ENCODE measurements around the gene STX1A.
A peak's percentile ranks its signal among the peaks of the same experiment; 100 is the strongest.

The STX1A gene

GRCh38 chr7:73758581-73759138 is 39.2 kb upstream of the STX1A start:
- Mint-ChIP-seq H3K27ac (no peak overlapping the region), H3K27me3 (ENCODE audit: low read depth, poor library complexity) (peaks cover 11% of the 10 kb centered on the region), H3K4me3 (no peak overlapping the region), H3K4me1 (peaks cover 21% of the 10 kb centered on the region), H3K9me3 (no peaks in the 10 kb centered on the region), H3K36me3 (ENCODE audit: low read depth) (no peaks in the 10 kb centered on the region)
- no peak for TF ChIP-seq CTCF (IDR thresholded peaks at IDR 0.05)
- DNase-seq: no peak

DNA sequence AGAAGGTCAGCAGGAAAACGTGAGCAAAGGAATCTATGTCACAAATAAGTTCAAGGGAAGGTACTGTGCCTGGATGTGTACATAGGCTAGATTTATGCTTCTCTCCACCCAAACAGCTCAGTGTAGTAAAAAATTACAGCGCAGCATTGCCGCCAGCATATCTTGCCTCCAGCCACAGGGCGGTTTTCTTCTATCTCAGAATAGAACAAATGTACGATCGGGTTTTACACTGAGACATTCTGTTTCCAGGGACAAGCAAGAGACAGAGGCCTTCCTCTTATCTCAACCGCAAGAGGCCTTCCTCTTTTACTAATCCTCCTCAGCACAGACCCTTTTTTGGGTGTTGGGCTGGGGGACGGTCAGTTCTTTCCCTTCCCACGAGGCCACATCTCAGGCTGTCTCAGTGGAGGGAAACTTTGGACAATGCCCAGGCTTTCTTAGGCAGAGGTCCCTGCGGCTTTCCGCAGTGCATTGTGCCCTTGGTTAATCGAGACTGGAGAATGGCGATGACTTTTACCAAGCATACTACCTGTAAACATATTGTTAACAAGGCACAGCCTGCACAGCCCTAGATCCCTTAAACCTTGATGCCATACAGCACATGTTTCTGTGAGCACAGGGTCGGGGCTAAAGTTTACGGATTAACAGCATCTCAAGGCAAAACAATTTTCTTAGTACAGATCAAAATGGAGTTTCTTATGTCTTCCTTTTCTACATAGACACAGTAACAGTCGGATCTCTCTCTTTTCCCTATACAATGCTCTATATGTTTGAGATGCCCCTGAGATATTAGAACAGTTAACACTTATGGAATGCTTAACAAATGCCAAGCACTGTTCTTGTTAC is 30.7 kb upstream of the STX1A start:
- Mint-ChIP-seq H3K4me3 (no peak overlapping the region), H3K27ac (peak overlapping the region; percentile 52)
- no peak for DNase-seq

DNA sequence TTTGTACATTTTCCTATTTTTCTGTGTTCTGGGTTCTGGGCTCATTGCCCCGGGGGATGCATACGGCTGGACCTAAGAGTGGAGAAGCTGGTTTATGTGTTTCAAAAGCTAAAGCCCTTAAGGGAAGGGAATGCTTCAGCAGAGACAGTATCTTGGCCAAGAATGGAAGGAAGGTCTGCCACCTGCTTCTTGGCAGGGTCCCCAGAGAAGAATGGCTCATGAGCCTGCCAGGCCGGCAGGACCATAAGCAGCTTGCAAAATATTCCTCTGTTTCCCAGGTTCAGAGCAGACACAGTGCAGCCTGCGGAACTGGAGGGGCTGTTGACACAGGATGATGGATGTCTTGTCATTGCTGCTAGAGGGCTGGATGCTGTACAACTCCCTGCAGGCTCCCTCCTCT is 26.9 kb upstream of the STX1A start:
- H3K4me3 Mint-ChIP-seq: no peak overlapping the region
- DNase-seq: no peak
- TF ChIP-seq CTCF (IDR thresholded peaks at IDR 0.05): no peak
- peak overlapping the region; percentile 14 for H3K27ac Mint-ChIP-seq
- peaks cover 33% of the 10 kb centered on the region for H3K27me3 Mint-ChIP-seq (ENCODE audit: low read depth, poor library complexity)
- peaks cover 37% of the 10 kb centered on the region for H3K4me1 Mint-ChIP-seq
- H3K36me3 Mint-ChIP-seq (ENCODE audit: low read depth): peaks cover 4% of the 10 kb centered on the region
- peaks cover 9% of the 10 kb centered on the region for H3K9me3 Mint-ChIP-seq

More for the DNA sequence above, 30.7 kb upstream of the STX1A start:
- TF ChIP-seq CTCF (IDR thresholded peaks at IDR 0.05): no peak
- peaks cover 4% of the 10 kb centered on the region for H3K36me3 Mint-ChIP-seq (ENCODE audit: low read depth)
- peaks cover 15% of the 10 kb centered on the region for H3K9me3 Mint-ChIP-seq
- peaks cover 8% of the 10 kb centered on the region for H3K4me1 Mint-ChIP-seq
- H3K27me3 Mint-ChIP-seq (ENCODE audit: low read depth, poor library complexity): peaks cover 25% of the 10 kb centered on the region

- H3K9me3 Mint-ChIP-seq: no peaks in the 10 kb centered on the region
- H3K4me3 Mint-ChIP-seq: peak overlapping the region; percentile 50
- DNase-seq: peak; percentile 89
- peak overlapping the region; percentile 92 for H3K27ac Mint-ChIP-seq
- peaks cover 21% of the 10 kb centered on the region for H3K27me3 Mint-ChIP-seq (ENCODE audit: low read depth, poor library complexity)
- no peaks in the 10 kb centered on the region for H3K36me3 Mint-ChIP-seq (ENCODE audit: low read depth)
- TF ChIP-seq CTCF (IDR thresholded peaks at IDR 0.05): no peak
- peaks cover 54% of the 10 kb centered on the region for H3K4me1 Mint-ChIP-seq
These were observed 23.5 kb upstream of the STX1A start for GRCh38 chr7:73742753-73743641.

DNA sequence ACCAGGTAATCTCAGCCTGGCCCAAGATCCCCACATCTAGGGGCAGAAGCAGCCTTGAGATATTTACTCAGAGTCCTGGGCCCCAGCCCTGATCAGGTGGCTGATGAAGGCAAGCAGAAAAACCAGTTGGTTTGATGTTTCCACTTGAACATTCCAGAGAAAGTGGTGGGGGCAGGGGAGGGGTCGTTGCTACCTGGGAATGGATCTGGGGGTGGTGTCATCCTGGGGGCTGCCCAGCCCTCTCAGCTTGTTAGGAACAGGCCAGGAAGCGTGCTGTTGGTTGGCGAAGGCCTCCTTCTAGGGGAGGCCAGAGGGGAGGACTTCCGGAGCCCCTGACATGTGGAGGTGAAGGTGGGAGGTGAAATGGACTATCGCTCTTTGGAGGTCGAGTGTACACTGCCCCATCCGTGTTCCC is 22.9 kb upstream of the STX1A start:
- H3K27ac Mint-ChIP-seq: peak overlapping the region; percentile 92
- H3K4me3 Mint-ChIP-seq: peak overlapping the region; percentile 36
- no peaks in the 10 kb centered on the region for H3K9me3 Mint-ChIP-seq

More for the DNA sequence above, 22.9 kb upstream of the STX1A start:
- Mint-ChIP-seq H3K27me3 (ENCODE audit: low read depth, poor library complexity) (peaks cover 21% of the 10 kb centered on the region), H3K36me3 (ENCODE audit: low read depth) (no peaks in the 10 kb centered on the region), H3K4me1 (peaks cover 59% of the 10 kb centered on the region)
- no peak for TF ChIP-seq CTCF (IDR thresholded peaks at IDR 0.05)
- DNase-seq: no peak

All from nephron progenitor cell (in vitro differentiated cells).